ENCODE results near the gene SLC25A29. TPM values are rescaled to one million over a fixed set of nuclear protein-coding genes. Genes with fewer than 3 reads are reported as not detected.

SLC25A29 gene
- total RNA-seq, 1 donor: 19.9 TPM

- Histone ChIP-seq H4K20me1 (ENCODE audit: insufficient read depth, low read length) (peaks cover 79% of the 10 kb centered on the region), H3K36me3 (ENCODE audit: insufficient read depth, low read length) (no peaks in the 10 kb centered on the region), H3K27me3 (ENCODE audit: insufficient read depth, low read length) (no peaks in the 10 kb centered on the region), H3K4me2 (ENCODE audit: insufficient read depth, low read length) (no peak overlapping the region), H3K9me3 (ENCODE audit: low read depth, low read length) (no peaks in the 10 kb centered on the region), H3K4me3 (ENCODE audit: insufficient read depth, low read length) (no peak overlapping the region), H3K79me2 (ENCODE audit: insufficient read depth, low read length) (peaks cover 98% of the 10 kb centered on the region), H2AFZ (ENCODE audit: low read length) (no peak overlapping the region), H3K4me1 (ENCODE audit: insufficient read depth, low read length) (no peaks in the 10 kb centered on the region), H3K27ac (ENCODE audit: low read depth, low read length) (no peak overlapping the region)
- no peak for DNase-seq (ENCODE audit: insufficient read length, low spot score, missing footprints)
- TF ChIP-seq CTCF (IDR thresholded peaks at IDR 0.05; ENCODE audit: extremely low read depth, low read depth, low read length): no peak
Measured at GRCh38 chr14:100250732-100251465, 55.3 kb downstream of the SLC25A29 start.

GRCh38 chr14:100246809-100247428 is 59.3 kb downstream of the SLC25A29 start:
- Histone ChIP-seq H3K4me2 (ENCODE audit: insufficient read depth, low read length) (no peak overlapping the region), H3K27me3 (ENCODE audit: insufficient read depth, low read length) (no peaks in the 10 kb centered on the region), H3K4me1 (ENCODE audit: insufficient read depth, low read length) (peaks cover 5% of the 10 kb centered on the region), H3K27ac (ENCODE audit: low read depth, low read length) (no peak overlapping the region), H3K9me3 (ENCODE audit: low read depth, low read length) (no peaks in the 10 kb centered on the region), H3K79me2 (ENCODE audit: insufficient read depth, low read length) (peaks cover 97% of the 10 kb centered on the region), H2AFZ (ENCODE audit: low read length) (no peak overlapping the region), H4K20me1 (ENCODE audit: insufficient read depth, low read length) (peaks cover 75% of the 10 kb centered on the region), H3K36me3 (ENCODE audit: insufficient read depth, low read length) (no peaks in the 10 kb centered on the region), H3K4me3 (ENCODE audit: insufficient read depth, low read length) (no peak overlapping the region)
- peak; percentile 69 for TF ChIP-seq CTCF (IDR thresholded peaks at IDR 0.05; ENCODE audit: extremely low read depth, low read depth, low read length)
- peak; percentile 47 for DNase-seq (ENCODE audit: insufficient read length, low spot score, missing footprints)

GRCh38 chr14:100243020-100243419 is 63.2 kb downstream of the SLC25A29 start:
- H3K27me3 ChIP-seq (ENCODE audit: insufficient read depth, low read length): no peaks in the 10 kb centered on the region
- H3K4me1 ChIP-seq (ENCODE audit: insufficient read depth, low read length): peaks cover 13% of the 10 kb centered on the region
- H3K4me3 ChIP-seq (ENCODE audit: insufficient read depth, low read length): no peak overlapping the region
- peak overlapping the region; percentile 56 for H3K27ac ChIP-seq (ENCODE audit: low read depth, low read length)
- H3K79me2 ChIP-seq (ENCODE audit: insufficient read depth, low read length): peaks cover 81% of the 10 kb centered on the region
- H2AFZ ChIP-seq (ENCODE audit: low read length): no peak overlapping the region
- DNase-seq (ENCODE audit: insufficient read length, low spot score, missing footprints): peak; percentile 64
- no peaks in the 10 kb centered on the region for H3K9me3 ChIP-seq (ENCODE audit: low read depth, low read length)
- no peaks in the 10 kb centered on the region for H3K36me3 ChIP-seq (ENCODE audit: insufficient read depth, low read length)
- TF ChIP-seq CTCF (IDR thresholded peaks at IDR 0.05; ENCODE audit: extremely low read depth, low read depth, low read length): no peak
- peaks cover 53% of the 10 kb centered on the region for H4K20me1 ChIP-seq (ENCODE audit: insufficient read depth, low read length)
- H3K4me2 ChIP-seq (ENCODE audit: insufficient read depth, low read length): peak overlapping the region; percentile 33

GRCh38 chr14:100241279-100241678 is 65.0 kb downstream of the SLC25A29 start:
- Histone ChIP-seq H4K20me1 (ENCODE audit: insufficient read depth, low read length) (peaks cover 54% of the 10 kb centered on the region), H3K9me3 (ENCODE audit: low read depth, low read length) (no peaks in the 10 kb centered on the region), H3K4me2 (ENCODE audit: insufficient read depth, low read length) (peak overlapping the region; percentile 86), H2AFZ (ENCODE audit: low read length) (no peak overlapping the region), H3K36me3 (ENCODE audit: insufficient read depth, low read length) (no peaks in the 10 kb centered on the region), H3K4me1 (ENCODE audit: insufficient read depth, low read length) (peaks cover 24% of the 10 kb centered on the region), H3K27ac (ENCODE audit: low read depth, low read length) (peak overlapping the region; percentile 93), H3K27me3 (ENCODE audit: insufficient read depth, low read length) (no peaks in the 10 kb centered on the region), H3K4me3 (ENCODE audit: insufficient read depth, low read length) (peak overlapping the region; percentile 95), H3K79me2 (ENCODE audit: insufficient read depth, low read length) (peaks cover 82% of the 10 kb centered on the region)
- no peak for DNase-seq (ENCODE audit: insufficient read length, low spot score, missing footprints)
- TF ChIP-seq CTCF (IDR thresholded peaks at IDR 0.05; ENCODE audit: extremely low read depth, low read depth, low read length): no peak

All from osteoblast (primary cell).